GM21390 (cell line): ENCODE data around the gene CRB1.

ENCODE experiments used
- ATAC-seq: cut with Tn5 transposase; IDR thresholded peaks from one replicate; pipeline ENCODE4 v1.9.1; 2021; ENCODE audit not compliant: unreplicated experiment

CRB1 gene

DNA sequence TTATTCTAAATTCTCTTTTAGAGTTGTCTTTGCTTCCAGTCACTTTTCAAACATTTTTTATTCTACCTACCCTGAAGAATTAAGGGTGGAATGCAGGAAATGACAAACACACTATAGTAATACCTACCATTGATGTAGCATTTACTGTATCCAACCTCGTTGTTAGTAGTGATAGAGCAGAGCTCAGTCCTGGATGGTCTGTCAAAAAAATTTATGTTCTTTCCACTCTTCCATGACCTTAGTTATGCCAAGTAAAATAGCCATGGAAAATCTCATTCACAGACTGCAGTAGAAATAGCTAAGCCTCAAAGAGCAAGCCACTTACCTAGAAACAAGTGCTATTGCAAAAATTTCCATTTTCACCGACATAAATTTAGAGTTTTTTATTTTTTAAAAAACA, 74.6 kb downstream of the CRB1 start:
- no peak for ATAC-seq

DNA sequence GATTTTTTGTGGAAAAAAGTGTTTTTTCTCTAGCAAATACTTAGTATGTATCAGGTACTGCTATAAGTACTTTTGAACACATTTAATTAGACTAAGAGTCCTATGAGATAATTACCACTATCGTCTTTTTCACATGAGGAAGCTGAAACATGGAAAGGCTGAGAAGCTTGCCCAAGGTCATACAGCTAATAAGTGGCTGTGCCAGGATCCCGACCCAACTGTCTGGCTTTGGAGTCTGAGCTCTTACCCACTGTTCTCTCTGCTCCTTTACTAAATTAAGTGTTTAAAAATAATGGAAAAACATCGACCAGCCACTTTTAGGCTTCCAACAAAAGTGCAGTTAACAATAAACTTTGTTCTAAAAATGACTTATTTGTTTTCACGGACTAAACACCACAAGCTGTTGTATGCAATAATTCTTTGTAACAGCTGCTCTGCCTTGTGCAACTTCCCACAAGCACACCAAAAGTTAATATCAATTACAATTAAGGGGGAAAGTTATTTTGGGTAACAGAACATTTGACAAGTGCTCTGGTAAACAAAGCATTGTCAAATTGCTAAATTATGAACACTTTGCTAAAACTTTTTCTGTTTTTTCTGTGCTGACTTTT, 75.7 kb downstream of the CRB1 start:
- ATAC-seq = no peak

DNA sequence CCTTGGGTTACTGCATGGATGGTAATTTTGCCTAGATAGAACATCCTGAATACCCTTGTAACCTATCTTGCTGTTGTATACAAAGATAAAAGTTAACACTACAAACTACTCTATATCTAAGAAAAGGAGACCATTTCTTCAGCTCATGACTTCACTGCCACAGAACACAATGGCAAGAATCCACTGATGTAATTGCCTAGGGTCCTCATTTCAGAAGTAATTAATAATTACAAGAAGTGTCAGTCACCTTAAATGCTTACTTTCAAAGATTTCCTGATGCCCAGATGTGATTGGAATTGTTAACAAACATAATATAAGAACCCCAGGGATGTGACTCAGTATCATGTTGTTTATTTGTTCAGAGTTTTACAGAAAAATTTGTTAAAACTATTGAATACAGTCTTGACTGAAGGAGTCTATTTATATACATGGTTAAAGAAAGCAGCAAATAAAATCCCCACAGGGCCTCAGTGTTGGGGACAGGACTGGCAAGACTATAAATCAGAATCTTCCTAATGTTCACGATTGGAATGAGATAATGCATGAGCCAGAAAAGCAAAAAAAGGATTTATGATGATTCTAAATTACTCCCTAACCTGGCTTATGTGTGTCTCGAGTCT, 83.9 kb downstream of the CRB1 start:
- ATAC-seq = no peak

DNA sequence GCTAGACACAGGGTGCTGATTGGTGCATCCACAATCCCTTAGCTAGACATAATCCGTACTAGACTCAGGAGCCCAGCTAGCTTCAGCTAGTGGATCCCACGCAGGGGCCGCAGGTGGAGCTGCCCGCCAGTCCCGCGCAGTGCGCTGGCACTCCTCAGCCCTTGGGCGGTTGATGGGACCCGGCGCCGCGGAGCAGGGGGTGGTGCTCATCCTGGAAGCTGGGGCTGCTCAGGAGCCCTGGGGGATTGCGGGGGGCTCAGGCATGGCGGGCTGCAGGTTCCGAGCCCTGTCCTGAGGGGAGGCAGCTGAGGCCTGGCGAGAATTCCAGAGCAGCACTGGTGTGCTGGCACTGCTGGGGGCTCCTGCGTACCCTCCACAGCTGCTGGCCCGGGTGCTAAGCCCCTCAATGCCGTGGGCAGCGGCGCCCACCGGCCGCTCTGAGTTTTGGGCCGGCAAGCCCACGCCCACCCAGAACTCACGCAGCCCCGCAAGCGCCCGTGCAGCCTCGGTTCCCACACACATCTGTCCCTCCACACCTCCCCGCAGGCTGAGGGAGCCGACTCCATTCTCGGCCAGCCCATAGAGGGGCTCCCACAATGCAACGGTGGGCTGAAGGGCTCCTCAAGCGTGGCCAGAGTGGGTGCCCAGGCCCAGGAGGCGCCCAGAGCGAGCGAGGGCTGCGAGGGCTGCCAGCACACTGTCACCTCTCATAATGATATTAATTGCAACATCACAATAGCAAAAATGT, 87.4 kb downstream of the CRB1 start:
- no peak for ATAC-seq

DNA sequence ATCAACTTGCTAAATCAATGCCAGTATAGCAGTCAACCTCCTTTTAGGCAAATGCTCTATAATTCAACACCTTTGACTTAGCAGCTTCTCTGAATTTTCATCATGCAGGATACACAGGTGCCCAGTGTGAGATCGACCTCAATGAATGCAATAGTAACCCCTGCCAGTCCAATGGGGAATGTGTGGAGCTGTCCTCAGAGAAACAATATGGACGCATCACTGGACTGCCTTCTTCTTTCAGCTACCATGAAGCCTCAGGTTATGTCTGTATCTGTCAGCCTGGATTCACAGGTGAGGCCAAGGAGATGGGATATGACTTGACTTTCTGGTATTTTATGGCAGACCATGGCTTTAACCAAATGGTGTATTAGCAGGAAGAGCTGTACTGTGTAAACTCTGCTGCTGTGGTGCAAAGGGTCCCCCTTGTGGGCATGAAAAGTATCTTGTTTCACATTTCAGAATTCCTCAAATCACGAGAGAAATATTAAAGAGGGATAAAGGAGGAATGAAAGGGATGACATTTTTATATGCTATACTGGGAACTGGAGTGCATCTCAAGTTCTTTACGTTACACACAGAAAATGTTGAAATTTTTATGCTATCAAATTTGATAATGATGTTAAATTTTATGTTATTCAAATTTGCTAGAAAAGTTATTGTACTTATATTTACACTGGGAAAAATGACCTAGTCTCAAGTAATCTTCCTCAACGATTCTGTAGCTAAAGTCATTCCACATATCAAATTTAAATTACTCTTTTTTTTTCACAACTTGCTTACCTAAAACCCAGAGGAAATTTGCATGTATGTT, 88.9 kb downstream of the CRB1 start:
- ATAC-seq = peak; percentile 65

DNA sequence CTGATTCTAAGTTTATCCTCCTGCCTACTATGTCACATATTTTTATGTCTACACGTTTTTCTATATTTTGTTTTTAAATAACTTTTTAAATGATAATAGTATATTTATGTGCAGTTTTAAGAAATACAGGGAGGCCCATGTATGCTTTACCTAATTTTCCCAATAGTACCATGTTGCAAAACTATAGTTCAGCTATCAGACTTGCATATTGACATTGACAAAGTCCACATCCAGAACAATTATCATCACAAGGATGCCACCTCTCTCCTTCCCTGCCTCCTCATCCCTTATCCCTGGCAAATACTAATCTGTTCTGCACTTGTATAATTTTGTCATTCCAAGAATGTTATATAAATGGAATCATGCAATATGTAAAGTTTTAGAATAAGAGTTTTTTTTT, 90.9 kb downstream of the CRB1 start:
- ATAC-seq = no peak

DNA sequence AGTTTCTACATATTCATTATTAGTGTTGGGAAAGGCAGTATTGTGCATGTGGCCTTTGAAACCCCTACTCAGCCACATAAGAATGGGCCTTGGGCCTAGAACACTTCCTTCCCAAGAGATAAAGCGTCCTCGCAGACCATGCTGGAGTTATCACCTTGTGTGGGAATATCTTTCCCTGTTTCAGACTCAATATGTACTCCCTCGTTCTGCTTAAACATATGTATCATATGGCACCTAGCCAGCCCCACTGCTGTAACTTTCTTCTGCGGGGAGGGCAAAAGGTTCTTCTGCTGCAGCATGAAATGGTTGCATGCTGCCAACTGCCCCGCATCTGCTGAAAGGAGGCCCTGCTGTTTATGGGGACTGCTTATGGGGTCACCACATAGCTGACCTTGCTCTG, 92.0 kb downstream of the CRB1 start:
- no peak for ATAC-seq

DNA sequence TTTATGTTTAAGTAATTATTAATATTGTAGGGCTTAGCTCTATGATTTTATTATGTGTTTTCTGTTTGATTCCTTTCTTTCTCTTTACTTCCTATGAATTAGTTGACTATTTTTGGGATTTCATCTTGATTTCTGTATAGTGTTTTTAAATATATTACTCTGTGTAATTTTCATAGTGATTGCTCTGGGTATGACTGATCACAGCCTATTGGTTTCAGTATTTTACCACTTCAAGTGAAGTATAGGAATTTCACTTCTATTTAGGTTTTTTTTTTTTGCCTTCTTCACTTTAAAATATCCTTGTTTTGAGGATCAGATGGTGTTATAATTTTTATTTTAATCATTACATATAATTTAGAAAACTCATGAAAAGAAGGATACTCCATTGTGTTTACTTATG, 94.8 kb downstream of the CRB1 start:
- peak; percentile 45 for ATAC-seq

DNA sequence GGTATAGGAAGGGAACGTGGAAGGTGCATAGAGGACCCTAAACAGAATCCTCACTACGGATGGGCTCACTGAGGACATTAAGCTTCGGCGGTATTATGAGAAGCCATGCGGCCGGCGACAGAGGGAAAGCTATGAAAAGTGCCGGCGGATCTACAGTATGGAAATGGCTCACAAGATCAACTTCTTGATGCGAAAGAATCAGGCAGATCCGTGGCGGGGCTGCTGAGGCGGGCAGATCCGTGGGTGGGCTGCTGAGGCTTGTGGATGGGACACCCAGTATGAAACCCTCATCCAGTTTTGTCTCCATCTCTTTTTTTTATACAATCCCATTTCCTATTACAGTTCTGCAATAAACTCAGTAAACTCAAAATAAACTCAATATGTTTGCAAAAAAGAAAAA, 95.8 kb downstream of the CRB1 start:
- ATAC-seq = no peak

DNA sequence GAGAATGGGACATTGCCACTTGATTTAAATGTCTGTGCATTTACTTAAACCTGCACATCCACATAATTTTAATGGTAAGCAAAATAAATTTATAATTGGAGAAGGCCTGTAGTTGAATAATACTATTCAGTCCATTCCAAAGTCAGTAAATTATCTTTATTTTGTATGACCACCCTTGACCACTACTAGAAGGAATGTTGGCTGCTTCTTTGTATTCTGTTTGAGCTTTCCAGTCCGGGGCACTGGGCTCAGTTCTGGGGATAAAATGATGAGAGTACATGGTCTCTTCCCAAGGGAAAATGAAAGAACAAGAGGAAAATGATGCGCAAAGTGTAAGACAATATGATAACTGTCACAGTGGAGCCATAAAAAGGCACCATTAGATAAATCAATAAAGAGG, 98.9 kb downstream of the CRB1 start:
- no peak for ATAC-seq

DNA sequence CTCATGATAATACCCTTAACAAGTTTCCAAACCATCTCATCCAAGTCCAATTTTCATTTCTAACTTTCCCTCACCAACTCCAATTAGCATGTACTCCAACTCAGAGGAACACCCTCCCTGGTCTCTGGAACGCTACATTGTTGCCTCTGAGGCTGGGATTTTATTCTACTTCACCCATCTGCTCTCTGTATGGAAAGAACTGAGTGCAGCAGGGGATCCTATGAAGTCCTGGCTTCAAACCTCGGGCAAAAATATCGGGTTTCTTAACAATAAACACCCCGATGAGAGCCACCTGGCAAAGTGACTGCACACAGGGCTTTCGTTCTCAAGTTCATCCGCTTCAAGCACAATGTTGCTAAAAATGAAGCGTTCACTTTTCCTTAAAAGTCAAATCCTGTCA, 99.6 kb downstream of the CRB1 start:
- ATAC-seq = no peak

DNA sequence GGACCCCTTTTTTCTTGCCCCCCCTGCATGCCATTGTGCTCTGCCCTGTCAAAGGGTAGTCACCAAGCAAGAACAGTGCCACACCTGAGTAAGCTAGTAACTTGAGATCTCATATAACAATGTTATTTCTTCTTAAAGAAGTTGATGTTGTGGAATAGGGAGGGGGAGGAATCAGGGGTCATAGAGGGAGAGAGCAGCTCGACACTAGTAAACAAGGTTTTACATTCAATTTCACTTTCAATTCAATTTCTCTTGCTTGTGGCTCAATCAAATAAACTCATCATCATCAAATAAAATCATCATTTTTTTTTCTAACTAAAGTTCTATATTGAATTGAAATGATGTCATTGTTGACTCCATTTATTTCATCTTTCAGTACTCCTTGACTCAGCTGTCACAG, 106.4 kb downstream of the CRB1 start:
- no peak for ATAC-seq

DNA sequence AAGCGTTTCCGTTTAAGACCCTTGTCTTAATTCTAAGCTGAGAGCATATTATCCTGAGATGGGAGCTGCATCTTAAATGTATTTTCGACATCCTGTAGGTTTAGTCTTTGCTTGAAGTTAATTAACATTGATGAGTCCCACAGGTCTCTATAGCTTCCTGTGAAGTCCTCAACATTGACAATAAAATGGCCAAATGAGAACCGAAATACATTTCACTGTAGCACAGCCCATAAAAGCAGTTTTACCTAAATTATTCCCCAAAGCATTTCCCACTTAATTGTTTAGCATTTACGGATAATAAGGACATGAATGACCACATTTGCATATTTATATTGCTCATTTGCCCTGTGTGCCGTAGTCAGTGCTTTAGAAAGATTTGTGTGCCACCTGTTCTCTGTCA, 116.4 kb downstream of the CRB1 start:
- ATAC-seq = no peak

DNA sequence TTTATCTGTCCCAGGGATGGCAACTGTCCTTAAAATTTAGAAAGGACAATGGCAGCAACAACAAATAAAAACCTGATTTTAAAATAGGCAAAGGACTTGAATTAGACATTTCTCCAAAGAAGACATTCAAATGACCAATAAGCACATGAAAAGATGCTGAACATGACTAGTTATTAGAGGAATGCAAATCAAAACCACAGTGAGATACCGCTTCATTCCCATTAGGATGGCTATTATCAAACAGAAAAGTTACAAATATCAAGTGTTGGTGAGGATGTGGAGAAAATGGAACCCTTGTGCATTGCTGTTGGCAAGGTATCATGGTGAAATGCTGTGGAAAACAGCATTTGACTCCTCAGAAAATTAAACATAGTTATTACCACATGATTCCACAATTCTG, 120.7 kb downstream of the CRB1 start:
- ATAC-seq = no peak

DNA sequence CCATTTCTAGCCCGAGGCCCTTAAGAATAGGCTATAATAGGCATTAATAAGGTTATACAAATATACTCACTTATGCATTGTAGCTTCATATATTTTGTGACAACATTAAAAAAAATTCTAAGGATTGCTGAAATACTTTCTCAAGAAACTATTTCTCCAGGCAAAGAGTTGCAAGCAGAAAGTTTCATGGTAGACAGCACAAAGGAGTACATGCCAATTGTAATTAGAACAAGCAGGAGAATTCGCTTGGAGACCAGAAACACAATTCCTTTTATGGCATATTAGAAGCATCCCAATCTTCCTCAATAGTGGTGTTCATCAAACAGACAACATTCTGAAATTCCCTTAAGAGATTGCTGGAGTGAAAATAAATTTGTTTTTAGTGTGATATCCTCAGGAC, 122.8 kb downstream of the CRB1 start:
- no peak for ATAC-seq

DNA sequence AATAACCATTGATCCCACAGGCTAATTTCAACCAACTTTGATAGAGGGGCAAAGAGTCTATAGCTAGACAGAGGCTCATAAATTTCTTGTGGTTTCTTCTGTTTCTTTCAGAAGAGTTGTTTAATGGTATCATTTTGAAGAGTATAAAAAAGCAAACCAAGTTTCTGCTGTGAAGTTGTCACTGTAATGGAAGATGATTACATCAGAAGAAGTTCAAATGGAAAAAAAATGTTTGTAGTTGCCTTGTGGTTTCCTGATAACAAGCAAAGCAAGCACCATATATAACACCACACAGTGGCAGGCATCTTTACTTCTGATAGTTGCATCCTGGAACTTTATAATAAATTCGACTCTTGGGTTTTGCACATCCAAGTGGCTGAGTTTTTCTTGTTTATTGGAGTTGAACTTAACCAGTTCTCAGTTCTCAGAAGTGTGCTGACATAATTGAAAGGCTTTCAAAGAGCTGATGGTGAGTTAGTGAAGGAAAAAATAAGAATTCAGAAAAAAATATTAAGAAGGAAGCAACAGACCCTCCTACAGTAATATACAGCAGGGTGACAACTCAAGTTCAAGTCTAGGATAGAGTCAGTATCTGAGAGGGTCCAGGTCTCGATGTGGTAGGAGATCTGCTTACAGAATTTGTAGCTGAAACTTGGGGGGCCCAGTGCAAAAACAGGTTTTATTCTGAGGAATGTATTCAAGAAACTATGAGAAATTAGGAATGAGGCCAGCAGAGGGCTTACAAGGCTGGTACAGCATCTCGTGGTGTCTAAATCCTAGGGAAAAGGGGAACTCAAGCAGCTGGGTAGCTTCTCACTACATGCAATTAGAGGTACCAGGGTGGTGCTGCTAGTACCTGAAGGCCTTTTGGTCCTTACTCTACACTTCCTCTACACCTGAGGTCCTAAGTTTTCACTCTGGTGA, 123.5 kb downstream of the CRB1 start:
- ATAC-seq = no peak

DNA sequence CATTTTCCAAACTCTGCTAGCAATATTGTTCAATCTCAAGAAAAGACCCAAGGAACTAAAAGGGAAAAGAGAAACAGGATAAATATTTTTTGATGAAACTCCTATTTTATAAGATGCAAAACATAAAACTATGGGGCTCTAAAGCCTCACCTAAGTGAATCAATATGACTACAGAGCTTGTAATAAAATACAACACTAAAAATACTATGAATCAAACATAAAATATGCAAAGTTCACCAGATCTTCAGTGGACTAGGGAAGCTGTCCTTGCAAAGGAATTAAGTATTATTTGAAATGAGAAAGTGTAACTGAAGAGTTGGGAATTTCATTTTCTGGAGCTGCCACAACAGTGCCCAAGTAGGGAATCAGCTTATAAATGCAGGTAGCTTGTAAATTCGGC, 124.5 kb downstream of the CRB1 start:
- ATAC-seq = no peak

DNA sequence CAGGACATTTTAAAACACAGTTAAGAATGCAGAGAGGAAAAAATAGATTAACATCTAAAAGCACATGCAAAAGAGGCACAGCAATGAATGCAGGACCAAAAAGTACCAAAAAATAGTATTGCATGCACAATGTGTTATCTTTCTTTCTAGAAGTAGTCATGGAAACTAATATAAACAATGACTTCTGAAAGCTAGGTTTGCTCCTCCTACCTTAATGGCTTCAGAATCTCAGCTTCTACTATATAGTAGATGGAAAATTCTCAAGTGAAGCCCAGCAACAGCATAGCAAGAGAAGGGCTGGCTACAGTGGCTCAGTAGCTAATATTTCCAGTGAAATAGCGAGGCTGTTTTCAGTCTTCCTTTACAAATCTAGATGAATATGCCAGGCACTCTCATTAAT, 125.1 kb downstream of the CRB1 start:
- ATAC-seq = no peak

DNA sequence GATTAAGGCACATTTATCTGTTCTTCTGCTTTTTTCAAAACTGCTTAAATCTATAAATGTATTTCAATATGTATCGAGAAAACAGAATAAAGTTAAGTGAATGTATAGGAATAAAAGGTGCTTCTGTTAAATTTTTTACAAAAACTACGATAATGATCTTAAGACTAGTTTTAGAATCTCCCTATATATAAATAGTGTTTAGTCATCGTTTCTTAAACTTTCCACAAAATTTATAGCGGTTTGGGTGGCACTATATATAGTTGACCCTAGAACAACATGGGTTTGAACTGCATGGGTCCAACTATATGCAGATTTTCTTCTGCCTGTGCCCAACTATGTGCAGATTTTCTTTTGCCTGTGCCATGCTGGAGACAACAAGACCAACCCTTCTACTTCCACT, 125.7 kb downstream of the CRB1 start:
- ATAC-seq = no peak

DNA sequence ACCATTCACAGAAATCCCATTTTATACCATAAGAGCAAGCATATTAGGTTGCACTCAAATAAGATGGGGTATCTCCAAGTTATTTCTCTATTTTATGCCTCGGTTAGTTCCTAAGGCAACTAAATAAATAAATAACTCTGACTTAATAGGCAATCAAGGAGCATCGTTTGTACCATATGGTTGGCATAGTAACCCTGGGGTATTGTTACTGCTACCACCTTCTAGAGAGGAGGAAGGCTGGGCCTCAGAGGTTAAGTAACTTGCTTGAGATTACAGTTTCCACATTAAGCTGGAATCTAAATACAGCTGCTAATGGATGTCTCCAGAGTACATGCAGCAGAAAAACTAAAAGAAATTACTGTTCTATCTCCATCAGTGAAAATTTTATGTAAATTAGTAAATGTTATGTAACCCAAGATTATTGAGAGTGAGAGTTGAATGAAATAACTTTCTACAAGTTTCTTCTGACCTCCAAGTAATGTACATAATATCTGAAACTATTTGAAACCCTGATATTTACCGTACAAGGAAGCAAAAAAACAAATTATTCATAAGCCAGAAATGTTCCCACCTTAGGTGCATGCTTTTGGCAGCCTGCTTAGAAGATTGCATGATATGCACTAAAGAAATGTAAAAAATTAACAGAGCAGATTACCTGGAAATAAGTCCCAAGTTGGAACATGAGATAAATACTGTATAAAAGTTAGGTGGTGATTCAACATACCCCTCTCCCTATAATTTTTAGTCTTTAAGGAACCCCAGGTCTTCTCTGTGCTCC, 127.0 kb downstream of the CRB1 start:
- no peak for ATAC-seq
